ENCODE data around the gene MINDY3.
"Not testable (repeated sequence)": the region's sequence is repeated elsewhere in the genome, so short reads cannot be mapped to it uniquely, and the experiment has no call there.

The MINDY3 gene

GRCh38 chr10:15856328-15857015 lies 3.8 kb downstream of the MINDY3 start:
- DNase-seq (ENCODE audit: low read depth, low spot score): no peak

GRCh38 chr10:15853800-15854199 lies 6.5 kb downstream of the MINDY3 start:
- no peak for DNase-seq (ENCODE audit: low read depth, low spot score)

GRCh38 chr10:15852111-15852557 lies 8.2 kb downstream of the MINDY3 start:
- DNase-seq (ENCODE audit: low read depth, low spot score): no peak

GRCh38 chr10:15850337-15850978 lies 9.8 kb downstream of the MINDY3 start:
- not testable (repeated sequence) for DNase-seq (ENCODE audit: low read depth, low spot score)

GRCh38 chr10:15849316-15849715 lies 11.0 kb downstream of the MINDY3 start:
- DNase-seq (ENCODE audit: low read depth, low spot score): no peak

- no peak for DNase-seq (ENCODE audit: low read depth, low spot score)
Observed at GRCh38 chr10:15847481-15847880, 12.8 kb downstream of the MINDY3 start.

GRCh38 chr10:15844517-15844916 lies 15.8 kb downstream of the MINDY3 start:
- no peak for DNase-seq (ENCODE audit: low read depth, low spot score)

GRCh38 chr10:15843695-15844094 lies 16.6 kb downstream of the MINDY3 start:
- no peak for DNase-seq (ENCODE audit: low read depth, low spot score)

GRCh38 chr10:15842556-15843169 lies 17.6 kb downstream of the MINDY3 start:
- no peak for DNase-seq (ENCODE audit: low read depth, low spot score)

GRCh38 chr10:15841696-15842095 lies 18.6 kb downstream of the MINDY3 start:
- DNase-seq (ENCODE audit: low read depth, low spot score): no peak

GRCh38 chr10:15836807-15837206 lies 23.5 kb downstream of the MINDY3 start:
- DNase-seq (ENCODE audit: low read depth, low spot score): no peak

GRCh38 chr10:15829495-15829894 lies 30.8 kb downstream of the MINDY3 start:
- DNase-seq (ENCODE audit: low read depth, low spot score): no peak

- DNase-seq (ENCODE audit: low read depth, low spot score): no peak
Observed at GRCh38 chr10:15824498-15824897, 35.8 kb downstream of the MINDY3 start.

- no peak for DNase-seq (ENCODE audit: low read depth, low spot score)
Observed at GRCh38 chr10:15822131-15822530, 38.2 kb downstream of the MINDY3 start.

- no peak for DNase-seq (ENCODE audit: low read depth, low spot score)
Observed at GRCh38 chr10:15821046-15821683, 39.1 kb downstream of the MINDY3 start.

GRCh38 chr10:15817409-15818046 lies 42.8 kb downstream of the MINDY3 start:
- no peak for DNase-seq (ENCODE audit: low read depth, low spot score)

- DNase-seq (ENCODE audit: low read depth, low spot score): no peak
Observed at GRCh38 chr10:15815242-15815885, 44.9 kb downstream of the MINDY3 start.

GRCh38 chr10:15814565-15814964 lies 45.7 kb downstream of the MINDY3 start:
- DNase-seq (ENCODE audit: low read depth, low spot score): no peak

GRCh38 chr10:15813415-15813814 lies 46.9 kb downstream of the MINDY3 start:
- no peak for DNase-seq (ENCODE audit: low read depth, low spot score)

- DNase-seq (ENCODE audit: low read depth, low spot score): no peak
Observed at GRCh38 chr10:15809450-15809849, 50.9 kb downstream of the MINDY3 start.

- DNase-seq (ENCODE audit: low read depth, low spot score): no peak
Observed at GRCh38 chr10:15808204-15808797, 52.0 kb downstream of the MINDY3 start.

Data from smooth muscle cell of the brain vasculature (primary cell).